T47D (cell line): ENCODE results near the gene ACSM6.

Source experiments
- DNase-seq, 2 experiments: peaks; one replicate each; pipeline versions ENCODE4 v3.0.0 to v3.0.0-alpha.2; 2011 to 2012; ENCODE audit warnings: low read depth in 1 of 2, low spot score in 1 of 2
- JUND ChIP-seq: IDR thresholded peaks from 2 replicates; pipeline ENCODE4 v1.6.1; 2012; ENCODE audit warnings: low read depth
- in situ Hi-C: cut with HindIII; loops from 2 replicates; pipeline ENCODE4 v1.10.0; 2016; ENCODE audit warnings: low sequenced_read_pairs, low pct_unique_long_range_greater_than_20kb

Gene ACSM6

DNA sequence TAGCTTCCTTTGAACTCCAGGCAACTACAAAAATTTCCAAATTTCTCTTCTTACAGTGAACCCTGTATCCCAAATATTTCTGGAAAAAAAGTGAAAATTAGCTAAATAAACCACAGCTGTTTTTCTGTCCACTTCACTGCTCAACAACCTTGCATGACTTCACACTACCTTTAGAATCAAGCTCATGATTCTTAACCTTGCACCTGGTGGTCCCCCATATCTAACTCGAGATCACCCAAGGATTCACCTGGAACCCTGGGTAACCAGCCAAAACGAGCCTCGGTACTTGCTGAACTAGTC lies 49.2 kb downstream of the ACSM6 start:
- TF ChIP-seq JUND = no peak
- in situ Hi-C loops = no loop called here

GRCh38 chr10:95244152-95244551 lies 50.1 kb downstream of the ACSM6 start:
- no peak for TF ChIP-seq JUND
- DNase-seq = no peak
- in situ Hi-C loops = no loop called here

More for the DNA sequence above, 49.2 kb downstream of the ACSM6 start:
- no peak for DNase-seq

- no peak for DNase-seq
- in situ Hi-C loops = no loop called here
- TF ChIP-seq JUND = no peak
These were observed 51.5 kb downstream of the ACSM6 start for GRCh38 chr10:95245425-95246055.

DNA sequence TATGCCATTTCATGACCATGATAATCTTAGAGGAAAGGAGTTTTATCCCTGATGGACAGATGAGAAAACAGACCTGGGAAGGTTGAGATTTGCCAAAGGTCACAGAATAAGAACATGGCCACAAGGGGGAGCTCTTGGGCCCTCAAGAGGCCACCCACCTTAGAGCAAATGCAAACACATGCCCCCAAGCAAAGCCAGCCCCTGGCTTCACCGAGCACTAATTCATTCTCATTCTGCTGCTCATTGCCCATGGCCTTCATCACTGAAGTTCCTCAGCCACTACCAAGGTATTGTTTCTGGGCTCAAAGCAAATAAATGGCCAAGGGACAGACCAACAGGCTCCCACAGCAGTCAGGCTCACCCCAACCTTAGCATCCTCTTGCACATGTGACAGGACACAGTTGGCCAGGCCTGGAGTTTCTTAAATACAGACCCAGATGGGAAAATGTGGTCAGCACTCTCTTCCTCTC lies 52.6 kb downstream of the ACSM6 start:
- no peak for TF ChIP-seq JUND
- peak in 1 of 2 experiments; percentile 74 for DNase-seq
- in situ Hi-C loops = no loop called here

DNA sequence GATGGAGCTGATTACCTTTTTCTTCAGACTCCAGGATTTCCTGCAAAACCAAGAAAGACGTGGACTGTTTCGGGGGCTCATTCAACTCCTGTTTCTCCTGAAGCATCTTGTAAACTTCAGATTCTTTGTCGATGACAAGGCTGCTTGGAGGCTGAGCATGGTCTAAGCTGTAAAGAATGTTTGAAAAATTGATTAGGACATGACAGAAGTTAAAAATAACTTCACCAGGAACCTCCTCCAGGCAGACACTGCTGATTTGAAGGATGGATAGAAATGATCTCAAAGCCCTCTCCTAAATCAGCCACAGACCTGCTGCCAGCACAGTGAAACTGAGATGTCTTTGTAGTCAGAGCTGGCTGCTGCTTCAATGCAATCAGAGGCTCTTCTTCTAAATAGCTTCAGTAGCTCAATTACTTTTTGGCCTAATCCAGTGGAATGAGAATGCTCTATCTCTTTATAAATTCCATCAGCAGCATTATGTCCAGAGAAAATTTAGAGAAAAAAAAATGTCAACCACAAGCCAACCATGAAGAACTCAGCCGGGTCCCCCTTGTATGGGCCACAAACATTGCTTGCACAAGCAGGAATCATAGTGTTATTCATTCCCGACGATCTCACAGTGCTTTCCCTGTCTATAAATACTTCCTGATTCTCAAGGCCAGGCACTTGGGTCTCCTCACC lies 53.3 kb downstream of the ACSM6 start:
- TF ChIP-seq JUND = no peak
- in situ Hi-C loops = no loop called here
- DNase-seq = no peak

GRCh38 chr10:95247881-95248583 lies 54.0 kb downstream of the ACSM6 start:
- in situ Hi-C loops = no loop called here
- TF ChIP-seq JUND = no peak
- DNase-seq = no peak

- in situ Hi-C loops = no loop called here
These were observed 55.0 kb downstream of the ACSM6 start for GRCh38 chr10:95248989-95249388.

GRCh38 chr10:95249467-95249866 lies 55.4 kb downstream of the ACSM6 start:
- DNase-seq = no peak
- no peak for TF ChIP-seq JUND
- in situ Hi-C loops = no loop called here

More at GRCh38 chr10:95248989-95249388, 55.0 kb downstream of the ACSM6 start:
- DNase-seq = no peak
- TF ChIP-seq JUND = no peak

DNA sequence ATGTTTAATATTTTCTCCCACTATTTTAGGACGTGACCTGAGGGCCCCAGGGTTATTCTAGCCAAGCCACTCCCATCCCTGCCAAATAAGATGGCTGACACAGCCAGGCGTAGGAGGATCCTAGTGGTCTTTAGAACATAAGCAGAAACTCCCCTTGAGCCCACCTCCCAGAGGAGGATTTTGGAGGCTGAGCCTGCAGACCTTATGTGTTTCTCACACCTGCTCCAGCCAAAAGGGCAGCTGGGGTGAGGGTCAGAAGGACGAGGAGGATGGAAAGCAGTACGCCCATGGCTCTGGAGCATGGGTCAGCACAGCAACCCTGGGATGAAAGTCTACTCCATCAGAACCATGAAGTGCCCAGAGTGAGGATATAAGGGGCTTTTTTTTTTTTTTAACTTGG lies 56.8 kb downstream of the ACSM6 start:
- TF ChIP-seq JUND = no peak
- in situ Hi-C loops = no loop called here
- no peak for DNase-seq

- in situ Hi-C loops = no loop called here
- no peak for DNase-seq
These were observed 59.0 kb downstream of the ACSM6 start for GRCh38 chr10:95253007-95253406.

GRCh38 chr10:95253686-95254085 lies 59.6 kb downstream of the ACSM6 start:
- TF ChIP-seq JUND = no peak
- in situ Hi-C loops = no loop called here

More at GRCh38 chr10:95253007-95253406, 59.0 kb downstream of the ACSM6 start:
- no peak for TF ChIP-seq JUND

DNA sequence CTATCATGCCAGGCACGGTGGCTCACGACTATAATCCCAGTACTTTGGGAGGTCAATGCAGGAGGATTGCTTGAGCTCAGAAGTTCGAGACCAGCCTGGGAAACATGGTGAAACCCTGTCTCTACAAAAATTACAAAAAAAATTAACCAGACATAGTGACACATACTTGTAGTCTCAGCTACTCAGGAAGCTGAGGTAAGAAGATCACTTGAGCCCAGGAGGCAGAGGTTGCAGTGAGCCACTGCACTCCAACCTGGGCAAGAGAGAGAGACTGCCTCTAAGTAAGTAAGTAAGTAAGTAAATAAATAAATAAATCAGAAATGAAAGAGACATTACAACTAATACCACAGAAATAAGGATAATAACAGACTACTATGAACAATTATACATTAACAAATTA lies 60.6 kb downstream of the ACSM6 start:
- in situ Hi-C loops = no loop called here
- no peak for DNase-seq
- no peak for TF ChIP-seq JUND

More at GRCh38 chr10:95253686-95254085, 59.6 kb downstream of the ACSM6 start:
- DNase-seq = no peak

GRCh38 chr10:95256268-95256667 lies 62.2 kb downstream of the ACSM6 start:
- in situ Hi-C loops = no loop called here
- DNase-seq = no peak
- TF ChIP-seq JUND = no peak
